Mucosa of descending colon (tissue), 3 donors: Measurements from ENCODE around the gene DICER1. TPM values are rescaled to one million over a fixed set of nuclear protein-coding genes. Genes with fewer than 3 reads are reported as not detected.
A peak's percentile ranks its signal among the peaks of the same experiment; 100 is the strongest.

Experiments
- ATAC-seq: fragments of 200-7000 bp; cut with Tn5 transposase; one replicate; pipeline ENCODE4 v1.9.1; 2020; ENCODE audit warnings: mild to moderate bottlenecking, moderate library complexity
- DNase-seq, 3 donors: peaks; one replicate each; pipeline ENCODE4 v3.0.0-alpha.2; 2020
- H3K36me3 ChIP-seq: fragments of 200-600 bp; one replicate; pipeline ENCODE4 v1.8.0; 2021; ENCODE audit warnings: low read depth, mild to moderate bottlenecking
- H3K4me1 ChIP-seq: fragments of 200-600 bp; one replicate; pipeline ENCODE4 v1.8.0; 2021; ENCODE audit warnings: low read depth, mild to moderate bottlenecking
- H3K4me3 ChIP-seq: fragments of 200-600 bp; one replicate; pipeline ENCODE4 v1.8.0; 2021; ENCODE audit warnings: mild to moderate bottlenecking
- H3K9me3 ChIP-seq: fragments of 200-600 bp; one replicate; pipeline ENCODE4 v1.8.0; 2021; ENCODE audit warnings: mild to moderate bottlenecking
- intact Hi-C, 2 donors: fragments of 100-400 bp; cut with DNase I in 1 of 2; cut with micrococcal nuclease in 1 of 2; formaldehyde crosslinking; loops; one replicate each; pipeline versions ENCODE4 v1.11.0 to v1.11.1; 2022; cut with DNase I, micrococcal nuclease
- total RNA-seq, 3 donors: library from RNA; stranded (reverse); fragmentation: NEBNext Ultra II Directional in 2 of 3; extraction: Animal tissue kit (Norgen Biotek cat#: 25700) in 2 of 3; gene quantifications; one replicate each; pipeline versions ENCODE4 v1.2.1 to v1.2.4, GENCODE V29; 2021 to 2023
- TF ChIP-seq, protein P1 (sequence below): fragments of 200-600 bp; IDR thresholded peaks from one replicate; pipeline ENCODE4 v1.8.0; 2022; ENCODE audit warnings: antibody characterized with exemption, mild to moderate bottlenecking
- donor health status: DM: no; HTN: no; CAD: no; lungs with moderate emphysema.
- donor health status: DM: no; HTN: no; CAD: no.
- donor health status: DM: no; HTN: yes; CAD: no.

DICER1 gene
- total RNA-seq, 3 donors from 2014 or later: 61.6 to 72.1 (median 65.9) TPM

DNA sequence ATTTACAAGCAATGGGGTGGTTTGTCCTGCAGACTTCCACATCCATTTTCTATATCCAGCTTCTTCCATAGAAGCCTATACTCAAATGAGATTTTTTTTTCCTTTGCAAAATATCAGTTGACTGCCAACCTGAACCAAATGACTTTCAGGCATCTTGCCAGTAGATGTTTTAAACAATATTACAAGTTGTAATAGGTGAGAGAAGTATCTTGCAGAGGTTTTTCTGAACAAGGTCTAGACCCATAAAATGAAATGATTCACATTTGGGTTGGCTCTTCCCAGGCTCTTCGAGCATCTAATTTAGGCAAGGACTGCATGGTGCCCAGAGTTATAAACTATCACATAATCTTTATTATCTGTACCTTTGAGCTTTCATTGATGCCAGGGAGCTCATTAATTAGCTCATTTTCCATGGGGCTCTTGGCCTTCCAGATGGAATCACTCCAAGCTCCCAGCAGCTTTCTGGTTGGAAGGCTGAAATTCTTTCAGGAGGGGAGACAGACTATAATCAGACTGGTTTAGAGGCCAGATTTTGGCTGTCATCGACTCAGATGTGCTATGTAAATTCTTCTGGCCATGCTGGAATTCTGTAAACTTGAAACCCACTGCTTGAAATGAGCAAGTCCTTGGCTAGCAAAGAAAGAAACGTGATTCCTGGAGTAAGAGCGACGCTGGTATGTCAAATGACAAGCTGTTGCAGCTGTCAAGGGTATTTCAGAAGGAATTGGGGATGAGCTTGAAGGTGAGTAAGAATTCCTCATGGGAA lies 32.2 kb upstream of the DICER1 start:
- TF ChIP-seq, protein P1, sequence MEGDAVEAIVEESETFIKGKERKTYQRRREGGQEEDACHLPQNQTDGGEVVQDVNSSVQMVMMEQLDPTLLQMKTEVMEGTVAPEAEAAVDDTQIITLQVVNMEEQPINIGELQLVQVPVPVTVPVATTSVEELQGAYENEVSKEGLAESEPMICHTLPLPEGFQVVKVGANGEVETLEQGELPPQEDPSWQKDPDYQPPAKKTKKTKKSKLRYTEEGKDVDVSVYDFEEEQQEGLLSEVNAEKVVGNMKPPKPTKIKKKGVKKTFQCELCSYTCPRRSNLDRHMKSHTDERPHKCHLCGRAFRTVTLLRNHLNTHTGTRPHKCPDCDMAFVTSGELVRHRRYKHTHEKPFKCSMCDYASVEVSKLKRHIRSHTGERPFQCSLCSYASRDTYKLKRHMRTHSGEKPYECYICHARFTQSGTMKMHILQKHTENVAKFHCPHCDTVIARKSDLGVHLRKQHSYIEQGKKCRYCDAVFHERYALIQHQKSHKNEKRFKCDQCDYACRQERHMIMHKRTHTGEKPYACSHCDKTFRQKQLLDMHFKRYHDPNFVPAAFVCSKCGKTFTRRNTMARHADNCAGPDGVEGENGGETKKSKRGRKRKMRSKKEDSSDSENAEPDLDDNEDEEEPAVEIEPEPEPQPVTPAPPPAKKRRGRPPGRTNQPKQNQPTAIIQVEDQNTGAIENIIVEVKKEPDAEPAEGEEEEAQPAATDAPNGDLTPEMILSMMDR: no peak
- Histone ChIP-seq H3K36me3 (no peaks in the 10 kb centered on the region), H3K4me3 (no peak overlapping the region), H3K4me1 (peaks cover 12% of the 10 kb centered on the region), H3K9me3 (no peaks in the 10 kb centered on the region)
- no peak for ATAC-seq
- no peak for DNase-seq
- intact Hi-C loops: no loop called here

GRCh38 chr14:95188380-95188779 lies 31.1 kb upstream of the DICER1 start:
- no peak for DNase-seq
- Histone ChIP-seq H3K36me3 (no peaks in the 10 kb centered on the region), H3K9me3 (no peaks in the 10 kb centered on the region), H3K4me1 (peaks cover 23% of the 10 kb centered on the region), H3K4me3 (no peak overlapping the region)
- intact Hi-C loops: no loop called here
- ATAC-seq: no peak
- TF ChIP-seq, protein P1: no peak

- no peaks in the 10 kb centered on the region for H3K9me3 ChIP-seq
- H3K4me3 ChIP-seq: no peak overlapping the region
- no peak for DNase-seq
- no peaks in the 10 kb centered on the region for H3K36me3 ChIP-seq
- no peak for ATAC-seq
- intact Hi-C loops: no loop called here
- TF ChIP-seq, protein P1: no peak
- peaks cover 28% of the 10 kb centered on the region for H3K4me1 ChIP-seq
These were observed 28.6 kb upstream of the DICER1 start for GRCh38 chr14:95185767-95186392.

DNA sequence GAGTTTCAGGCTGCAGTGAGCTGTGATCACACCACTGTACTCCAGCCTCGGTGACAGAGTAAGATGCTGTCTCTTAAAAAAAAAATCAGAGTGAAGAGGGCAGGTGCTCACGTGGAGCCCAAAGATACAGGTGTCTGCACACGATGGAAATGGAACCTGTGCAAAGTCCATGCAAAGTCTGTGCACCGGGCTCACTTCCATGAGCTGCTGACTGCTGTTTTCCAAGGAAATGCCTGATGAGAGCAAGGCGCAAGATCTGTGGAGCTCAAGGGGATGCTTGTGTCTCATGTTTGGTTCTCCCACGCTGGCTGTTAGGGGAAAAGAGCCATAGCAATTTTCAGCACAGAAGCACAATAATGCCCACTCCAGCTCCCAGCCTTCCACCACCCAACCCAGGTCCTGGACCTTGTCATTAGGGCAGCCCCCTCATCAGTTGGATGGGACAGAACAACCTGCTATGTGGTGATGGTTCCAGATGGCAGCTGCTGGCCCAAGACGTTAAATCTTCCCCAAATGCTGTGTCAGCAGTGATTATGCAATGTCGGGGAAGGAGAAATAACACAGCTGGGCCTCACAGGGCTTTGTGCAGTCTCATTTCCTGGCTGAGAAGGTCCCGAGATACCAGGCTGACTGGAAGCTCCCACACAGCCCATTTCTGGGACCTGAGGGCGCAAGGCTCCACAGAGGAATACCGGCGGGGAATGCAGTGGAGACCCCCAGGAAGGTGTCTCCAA lies 27.9 kb upstream of the DICER1 start:
- intact Hi-C loops: no loop called here
- peak; percentile 57 for ATAC-seq

GRCh38 chr14:95184413-95184790 lies 27.1 kb upstream of the DICER1 start:
- ATAC-seq: peak; percentile 5
- no peaks in the 10 kb centered on the region for H3K9me3 ChIP-seq
- no peaks in the 10 kb centered on the region for H3K36me3 ChIP-seq
- TF ChIP-seq, protein P1: no peak
- peaks cover 28% of the 10 kb centered on the region for H3K4me1 ChIP-seq
- intact Hi-C loops: no loop called here
- H3K4me3 ChIP-seq: no peak overlapping the region
- DNase-seq: no peak

More for the DNA sequence above, 27.9 kb upstream of the DICER1 start:
- TF ChIP-seq, protein P1: no peak
- Histone ChIP-seq H3K9me3 (no peaks in the 10 kb centered on the region), H3K36me3 (no peaks in the 10 kb centered on the region), H3K4me1 (peaks cover 28% of the 10 kb centered on the region), H3K4me3 (no peak overlapping the region)
- DNase-seq: peak in 2 of 3 donors; percentile 48 to 60
